Measurements from ENCODE around the gene NT5DC1.
"Not testable (repeated sequence)": the region's sequence is repeated elsewhere in the genome, so short reads cannot be mapped to it uniquely, and the experiment has no call there.

NT5DC1 gene

GRCh38 chr6:116280161-116280932 lies 179.7 kb downstream of the NT5DC1 start:
- DNase-seq, result no peak

- no peak for DNase-seq
Measured at GRCh38 chr6:116280933-116281316, 180.3 kb downstream of the NT5DC1 start.

DNA sequence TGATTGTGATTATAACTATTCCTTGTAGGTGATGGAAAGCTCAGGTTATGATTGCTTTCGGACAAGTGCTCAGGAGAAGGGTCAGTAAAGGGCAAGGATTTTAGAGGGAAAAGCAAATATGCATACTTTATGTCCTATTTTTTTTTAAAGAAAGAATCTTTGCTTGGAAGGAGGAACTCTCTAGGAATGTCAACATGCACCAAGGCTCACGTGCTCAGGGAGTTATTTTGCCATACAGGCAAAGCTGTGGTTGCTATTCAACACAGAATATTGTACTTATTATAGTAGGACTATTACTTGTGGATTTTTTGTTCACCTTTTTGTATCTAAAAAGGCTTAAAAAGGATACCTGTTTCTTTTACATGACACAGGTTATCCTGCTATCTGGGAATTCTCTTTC lies 182.0 kb downstream of the NT5DC1 start:
- DNase-seq, result no peak

DNA sequence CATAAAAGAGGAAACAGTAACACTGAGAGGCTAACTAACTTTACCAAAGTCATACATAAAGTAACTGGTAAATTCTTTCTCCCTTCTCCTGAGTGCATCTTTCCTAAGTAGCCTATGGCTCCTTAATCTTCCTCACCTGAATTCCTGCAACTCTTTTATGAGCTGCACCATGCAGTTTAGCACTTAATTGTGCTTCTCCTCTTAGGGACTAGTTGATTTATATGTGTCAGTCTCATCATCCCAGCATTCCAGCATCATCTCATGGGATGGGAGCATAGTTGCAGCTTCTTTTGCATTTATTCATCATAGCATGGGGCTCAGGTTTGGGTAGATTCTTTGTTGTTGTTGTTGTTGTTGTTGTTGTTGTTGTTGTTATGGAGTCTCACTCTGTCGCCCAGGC lies 182.5 kb downstream of the NT5DC1 start:
- no peak for DNase-seq

GRCh38 chr6:116284984-116285383 lies 184.3 kb downstream of the NT5DC1 start:
- not testable (repeated sequence) for DNase-seq

- peak; percentile 33 for DNase-seq
Measured at GRCh38 chr6:116286773-116287358, 186.2 kb downstream of the NT5DC1 start.

DNA sequence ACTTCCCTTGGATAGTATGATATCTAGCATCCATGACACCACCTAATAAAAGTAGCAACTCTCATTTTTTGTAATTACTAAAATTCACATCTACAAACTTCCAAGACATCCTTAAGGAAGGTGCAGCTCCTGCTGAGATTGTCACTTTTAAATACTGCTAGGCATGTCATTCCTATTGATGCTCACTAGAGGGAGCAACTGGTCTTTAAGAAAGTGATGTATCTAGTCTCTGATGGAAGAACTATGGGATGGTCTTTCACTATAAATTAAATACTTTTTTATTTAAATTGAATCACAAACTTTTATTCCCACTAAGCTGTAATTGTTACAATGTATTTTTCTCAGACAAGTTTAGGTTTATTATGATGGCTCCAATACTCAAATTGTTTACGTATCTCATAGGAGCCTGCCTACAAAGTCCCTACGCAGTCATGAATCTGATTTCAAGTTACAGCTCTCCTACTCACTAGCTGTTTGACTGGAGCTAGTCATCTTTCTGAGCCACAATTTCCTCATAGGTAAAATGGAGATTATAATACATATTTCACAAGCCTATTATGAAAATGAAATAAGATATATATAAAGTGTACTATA lies 187.1 kb downstream of the NT5DC1 start:
- DNase-seq, result peak; percentile 56

- no peak for DNase-seq
Measured at GRCh38 chr6:116289876-116290275, 189.2 kb downstream of the NT5DC1 start.

- no peak for DNase-seq
Measured at GRCh38 chr6:116290799-116291198, 190.1 kb downstream of the NT5DC1 start.

GRCh38 chr6:116291701-116292396 lies 191.2 kb downstream of the NT5DC1 start:
- peak; percentile 35 for DNase-seq

DNA sequence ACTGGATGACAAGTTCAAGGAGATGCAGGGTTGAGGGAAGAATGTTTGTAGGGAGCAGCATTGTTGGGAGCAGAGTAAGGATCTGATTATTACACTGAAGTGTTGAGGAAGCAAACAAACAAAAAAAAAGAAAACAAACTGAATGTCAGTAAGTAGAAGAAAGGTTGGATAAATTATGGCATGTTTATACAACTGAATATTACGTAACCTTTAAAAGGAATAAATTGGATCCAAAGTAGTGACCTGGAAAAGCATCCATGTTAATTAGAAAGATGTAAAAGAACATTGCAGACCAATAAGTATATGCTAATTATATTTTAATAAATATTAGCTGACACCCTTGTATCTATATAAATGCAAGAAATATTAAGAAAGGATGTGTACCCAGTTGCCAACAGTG lies 191.9 kb downstream of the NT5DC1 start:
- no peak for DNase-seq

DNA sequence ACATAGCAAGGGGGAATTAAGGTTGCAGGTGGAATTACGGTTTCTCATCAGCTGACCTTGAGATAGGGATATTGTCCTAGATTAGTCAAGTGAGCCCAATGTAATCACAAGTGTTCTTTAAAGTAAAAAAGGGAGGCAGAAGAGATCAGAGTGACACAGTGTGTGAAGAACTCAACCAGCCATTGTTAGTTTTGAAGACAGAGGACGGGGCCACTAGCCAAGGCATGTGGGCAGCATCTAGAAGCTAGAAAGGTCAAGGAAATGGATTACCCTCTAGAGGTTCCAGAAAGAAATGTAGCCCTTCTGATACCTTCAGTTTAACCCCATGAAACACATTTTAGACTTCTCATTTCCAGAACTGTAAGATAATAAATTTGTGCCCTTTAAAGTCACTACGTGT lies 197.6 kb downstream of the NT5DC1 start:
- DNase-seq, result no peak

DNA sequence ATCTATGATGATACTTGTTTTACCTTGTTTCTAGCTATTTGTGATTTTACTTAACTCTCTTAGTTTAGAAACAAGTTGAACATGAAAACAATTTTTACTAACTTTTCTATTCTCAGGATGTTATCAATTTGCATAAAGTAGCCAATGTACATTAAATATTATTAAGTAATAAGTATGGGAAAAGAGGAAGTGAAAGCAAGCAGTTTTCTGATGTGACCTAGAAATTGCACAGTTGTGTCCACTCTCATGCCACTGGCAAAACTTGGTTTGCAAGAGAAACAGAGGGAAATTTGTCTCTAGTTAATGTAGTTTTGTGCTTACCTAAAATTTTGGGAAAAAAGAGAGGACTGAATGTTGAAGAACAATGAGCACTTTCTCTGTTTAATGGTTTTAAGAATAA lies 198.3 kb downstream of the NT5DC1 start:
- DNase-seq, result no peak
